ENCODE results near the gene ROBO1.

Gene ROBO1

GRCh38 chr3:78589778-78590177 is 1178.0 kb downstream of the ROBO1 start:
- DNase-seq, result no peak

GRCh38 chr3:78588906-78589621 is 1178.7 kb downstream of the ROBO1 start:
- no peak for DNase-seq

GRCh38 chr3:78580681-78581080 is 1187.1 kb downstream of the ROBO1 start:
- no peak for DNase-seq

- no peak for DNase-seq
These were observed 1196.3 kb downstream of the ROBO1 start for GRCh38 chr3:78571486-78571885.

- DNase-seq, result no peak
These were observed 1197.3 kb downstream of the ROBO1 start for GRCh38 chr3:78570496-78570895.

GRCh38 chr3:78569804-78570203 is 1198.0 kb downstream of the ROBO1 start:
- no peak for DNase-seq

GRCh38 chr3:78565712-78566111 is 1202.1 kb downstream of the ROBO1 start:
- no peak for DNase-seq

- DNase-seq, result no peak
These were observed 1205.5 kb downstream of the ROBO1 start for GRCh38 chr3:78562328-78562727.
